Mononuclear cell (primary cell): ENCODE results near the gene DUS1L. TPM values are rescaled to one million over a fixed set of nuclear protein-coding genes. Genes with fewer than 3 reads are reported as not detected.

Experiments
- H3K27me3 ChIP-seq: 2 replicates; pipeline ENCODE4 v1.6.0; 2011; ENCODE audit warnings: low read length, control low read depth; ENCODE audit not compliant: insufficient read depth
- H3K4me1 ChIP-seq: 2 replicates; pipeline ENCODE4 v1.5.1; 2011; ENCODE audit warnings: mild to moderate bottlenecking, low read length, control low read depth; ENCODE audit not compliant: insufficient read depth
- H3K4me3 ChIP-seq: 2 replicates; pipeline ENCODE4 v1.5.1; 2011; ENCODE audit warnings: mild to moderate bottlenecking, low read length, moderate library complexity
- H3K9me3 ChIP-seq: 2 replicates; pipeline ENCODE4 v1.5.1; 2011; ENCODE audit warnings: low read depth, mild to moderate bottlenecking, control low read depth, low read length
- total RNA-seq: library from RNA; depleted of rRNA; stranded (reverse); fragments of >200 nt; gene quantifications from one replicate; pipeline ENCODE4 v1.2.3, GENCODE V29; 2012

The DUS1L gene
- total RNA-seq, result 73.6 TPM

DNA sequence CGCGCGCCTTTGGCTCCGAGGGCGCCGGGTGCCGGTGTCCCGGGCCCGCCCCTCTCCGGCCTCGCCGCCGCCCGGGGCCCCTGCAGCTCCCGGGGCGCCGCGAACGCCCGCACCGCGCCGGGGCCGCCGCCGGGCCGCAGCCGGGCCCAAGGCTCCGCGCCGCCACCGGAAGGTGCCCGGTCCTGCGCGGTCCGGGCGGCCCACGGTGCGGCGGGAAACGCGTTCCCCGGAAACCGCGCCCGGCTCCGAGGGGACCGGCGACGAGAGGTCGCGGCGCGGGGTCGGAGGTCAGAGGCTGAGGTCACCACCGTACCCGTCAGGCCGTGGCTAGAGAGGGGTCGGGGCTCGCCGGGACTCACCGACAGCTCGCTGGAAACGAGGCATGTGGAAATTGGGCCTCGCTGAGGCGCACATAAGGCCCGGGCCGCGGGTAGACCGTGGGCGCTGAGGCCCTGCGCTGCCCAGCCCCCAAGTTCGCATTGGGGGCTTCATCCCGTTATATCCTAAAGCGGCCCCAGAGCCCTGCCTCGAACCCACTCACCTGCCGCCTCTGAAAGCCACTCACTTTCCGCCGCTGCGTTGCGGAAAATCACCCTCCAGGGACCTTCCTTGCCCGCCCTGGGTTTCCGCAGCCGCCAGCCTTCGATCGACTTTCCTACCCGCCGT is at the start of gene DUS1L:
DUS1L (minus strand) TSS at position 167 of the 666 bp plus-strand sequence. CDS start 745 bp downstream, outside the sequence.
- H3K4me1 ChIP-seq, result peaks cover 26% of the 10 kb centered on the region
- no peaks in the 10 kb centered on the region for H3K9me3 ChIP-seq
- peak within 1 kb of the TSS; percentile 62 for H3K4me3 ChIP-seq
- H3K27me3 ChIP-seq, result no peaks in the 10 kb centered on the region

DNA sequence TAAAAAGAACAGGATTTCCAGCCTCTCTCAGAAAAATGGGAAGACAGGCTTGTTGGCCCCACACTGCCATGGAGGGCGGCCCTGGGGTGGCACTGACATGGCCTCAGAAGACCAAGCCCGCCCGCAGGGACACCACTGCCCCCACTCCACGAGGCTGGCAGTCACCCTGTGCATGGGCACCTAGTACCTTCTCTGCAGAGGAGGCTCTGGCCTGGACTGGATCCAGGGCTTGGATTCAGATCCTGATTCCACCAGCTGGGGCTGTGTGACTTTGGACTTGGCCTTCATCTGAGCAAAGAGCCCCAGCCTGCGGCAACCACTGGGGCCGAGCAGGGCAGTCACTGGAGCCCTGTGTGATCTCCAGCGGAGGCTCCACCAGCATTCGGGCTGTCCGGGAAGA is 49.3 kb upstream of the DUS1L start:
- Histone ChIP-seq H3K27me3 (no peaks in the 10 kb centered on the region), H3K4me1 (no peaks in the 10 kb centered on the region), H3K9me3 (no peaks in the 10 kb centered on the region), H3K4me3 (no peak overlapping the region)

DNA sequence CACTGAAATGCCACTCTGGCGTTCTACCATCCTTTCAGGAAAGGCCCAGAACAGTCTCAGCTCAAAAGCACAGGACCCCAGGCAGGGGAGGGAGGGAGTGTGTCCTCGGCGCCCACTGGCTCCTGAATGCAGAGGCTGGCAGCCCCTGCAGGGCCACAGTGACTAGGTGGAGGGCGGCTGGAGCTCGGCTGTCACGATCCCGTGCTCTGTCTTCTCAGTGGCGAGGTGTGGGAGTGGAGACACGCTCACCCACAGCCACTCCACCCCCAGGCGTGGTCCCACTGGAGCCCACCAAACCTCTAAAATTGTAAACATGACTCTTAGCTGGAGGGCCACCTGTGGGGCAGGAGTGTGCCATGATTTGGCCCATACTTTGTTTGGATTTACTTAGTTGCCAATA is 48.8 kb upstream of the DUS1L start:
- H3K4me1 ChIP-seq, result no peaks in the 10 kb centered on the region
- no peaks in the 10 kb centered on the region for H3K27me3 ChIP-seq
- H3K9me3 ChIP-seq, result no peaks in the 10 kb centered on the region
- no peak overlapping the region for H3K4me3 ChIP-seq

DNA sequence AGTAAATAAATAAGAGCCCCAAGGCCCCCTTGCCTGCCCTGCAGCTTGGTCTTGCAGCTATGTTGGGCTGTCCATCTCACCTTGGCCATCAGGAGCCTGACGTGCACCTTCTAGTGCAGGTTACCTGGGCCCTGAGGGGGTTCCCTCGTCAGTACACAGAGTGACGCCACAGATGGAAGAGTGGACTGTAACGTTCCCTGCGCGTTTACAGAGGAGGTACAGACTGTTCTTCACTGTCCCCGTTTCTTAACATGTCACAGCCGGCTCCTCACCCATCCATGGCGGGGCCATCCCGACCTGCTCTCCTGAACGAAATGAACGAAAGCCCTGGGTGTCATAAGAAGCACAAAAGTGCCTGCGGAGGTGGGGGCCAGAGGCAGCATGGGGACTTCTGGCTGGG is 48.3 kb upstream of the DUS1L start:
- no peaks in the 10 kb centered on the region for H3K27me3 ChIP-seq
- no peak overlapping the region for H3K4me3 ChIP-seq
- no peaks in the 10 kb centered on the region for H3K4me1 ChIP-seq
- no peaks in the 10 kb centered on the region for H3K9me3 ChIP-seq

DNA sequence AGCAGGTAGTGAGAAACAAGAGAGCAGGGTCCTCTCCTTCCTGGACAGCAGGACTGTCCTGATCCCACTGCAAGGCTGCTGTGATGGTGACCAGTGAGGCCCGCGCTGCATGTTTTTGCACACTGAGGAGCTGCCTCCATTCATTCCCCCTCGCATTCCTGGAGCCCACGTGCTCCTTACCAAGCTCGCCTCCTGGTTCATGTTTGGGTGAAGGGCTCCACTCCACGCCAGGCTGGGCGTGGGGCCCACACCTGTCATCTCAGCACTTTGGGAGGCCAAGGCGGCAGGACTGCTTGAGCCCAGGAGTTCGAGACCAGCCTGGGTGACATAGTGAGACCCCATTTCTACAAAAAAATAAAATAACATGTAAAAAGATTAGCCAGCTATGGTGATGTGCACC is 47.8 kb upstream of the DUS1L start:
- H3K9me3 ChIP-seq, result no peaks in the 10 kb centered on the region
- no peaks in the 10 kb centered on the region for H3K4me1 ChIP-seq
- H3K4me3 ChIP-seq, result no peak overlapping the region
- no peaks in the 10 kb centered on the region for H3K27me3 ChIP-seq

DNA sequence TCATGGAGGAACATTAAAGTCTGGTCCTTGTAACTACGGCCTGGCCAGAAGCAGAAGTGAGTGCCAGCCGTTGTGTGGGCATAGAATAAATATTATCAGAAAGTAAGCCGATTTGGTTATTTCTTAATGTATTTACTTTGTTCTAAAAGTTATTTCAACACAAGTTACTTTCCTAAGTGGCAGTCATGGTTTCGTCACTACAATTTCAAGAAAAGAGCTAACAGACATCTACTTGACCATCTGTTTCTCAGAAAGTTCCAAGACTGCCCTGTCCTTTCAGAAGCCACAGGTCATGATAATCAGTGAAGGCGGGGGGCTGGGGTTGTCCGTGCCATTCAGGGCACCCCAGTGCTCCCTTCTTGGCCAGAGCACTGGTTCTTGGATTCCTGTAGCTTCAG is 47.3 kb upstream of the DUS1L start:
- Histone ChIP-seq H3K27me3 (no peaks in the 10 kb centered on the region), H3K4me1 (peaks cover 2% of the 10 kb centered on the region), H3K9me3 (no peaks in the 10 kb centered on the region), H3K4me3 (no peak overlapping the region)

DNA sequence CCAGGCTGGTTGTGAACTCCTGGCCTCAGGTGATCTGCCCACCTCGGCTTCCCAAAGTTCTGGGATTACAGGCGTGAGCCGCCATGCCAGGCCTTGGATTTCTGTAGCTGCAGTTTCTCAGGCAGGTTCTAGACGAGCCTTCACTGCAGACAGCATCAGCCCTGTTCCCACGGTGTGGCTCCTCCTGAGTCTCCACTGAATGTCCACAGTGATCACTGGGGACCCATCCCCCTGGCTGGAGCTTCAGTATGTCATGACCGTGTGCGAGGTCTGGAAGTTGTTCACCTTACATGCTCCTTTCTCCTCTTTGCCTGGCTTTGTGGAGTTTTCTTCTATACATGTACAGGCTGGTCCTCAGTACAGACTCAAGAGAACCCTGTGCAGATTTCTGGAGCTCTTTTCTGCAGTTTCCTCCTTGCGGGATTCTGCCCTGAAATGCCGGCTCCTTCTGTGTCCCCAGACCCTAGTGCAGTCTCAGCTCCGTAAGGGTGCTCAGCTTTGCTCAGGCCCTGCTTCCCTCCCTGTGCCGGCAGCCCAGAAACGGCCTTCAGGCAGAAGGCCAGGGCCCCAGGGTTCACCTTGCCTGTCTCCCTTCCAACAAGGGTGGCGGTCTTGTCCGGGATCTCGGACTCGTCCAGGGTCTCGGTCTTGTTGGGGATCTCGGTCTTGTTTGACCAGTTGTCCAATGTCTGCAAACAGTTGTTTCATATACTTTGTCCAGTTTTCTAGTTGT is 46.7 kb upstream of the DUS1L start:
- Histone ChIP-seq H3K4me3 (no peak overlapping the region), H3K27me3 (no peaks in the 10 kb centered on the region), H3K9me3 (no peaks in the 10 kb centered on the region), H3K4me1 (peaks cover 8% of the 10 kb centered on the region)

DNA sequence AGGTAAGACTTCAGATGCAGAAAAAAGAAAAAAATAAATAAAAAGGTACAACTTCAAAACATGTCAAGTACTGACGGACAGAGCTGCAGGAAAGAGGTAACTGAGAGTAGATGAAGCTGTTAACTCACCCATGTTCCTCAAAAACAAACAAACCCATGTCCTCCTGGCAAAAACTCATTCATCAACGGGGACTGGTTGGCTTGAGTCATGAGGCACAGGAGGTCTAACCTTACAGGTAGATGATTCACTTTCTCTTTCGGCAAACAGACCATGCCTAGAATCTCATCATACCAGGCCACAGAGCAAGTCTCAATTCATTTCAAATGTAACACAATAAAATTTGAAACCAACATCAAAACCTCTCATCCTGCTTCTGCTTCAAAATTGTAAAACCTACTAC is 44.7 kb upstream of the DUS1L start:
- Histone ChIP-seq H3K4me3 (no peak overlapping the region), H3K4me1 (peaks cover 28% of the 10 kb centered on the region), H3K27me3 (no peaks in the 10 kb centered on the region), H3K9me3 (no peaks in the 10 kb centered on the region)

DNA sequence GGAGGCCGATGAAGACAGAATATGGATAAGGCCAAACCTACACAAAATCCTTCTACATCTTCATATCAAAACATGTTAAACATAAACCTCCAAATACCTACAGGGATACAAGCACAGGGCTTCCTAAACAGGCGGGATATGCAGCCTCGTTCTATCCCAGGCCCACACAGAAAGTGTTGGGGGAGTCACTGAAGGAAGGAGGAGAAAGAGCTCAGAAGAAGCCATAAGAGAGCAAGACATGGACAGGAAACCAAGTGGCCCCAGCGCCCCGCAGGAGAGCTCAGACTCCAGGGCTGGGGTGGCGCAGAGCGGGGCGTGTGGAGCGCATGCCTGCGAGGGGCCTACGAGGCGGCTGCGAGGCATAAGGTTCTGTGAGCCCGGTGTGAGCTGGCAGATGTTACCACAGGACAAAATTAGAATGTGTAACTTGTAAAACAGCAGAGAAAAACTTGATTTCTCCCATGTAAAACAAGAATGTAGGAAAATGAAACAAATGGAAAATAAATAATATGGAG is 43.4 kb upstream of the DUS1L start:
- H3K27me3 ChIP-seq, result no peaks in the 10 kb centered on the region
- H3K4me1 ChIP-seq, result peaks cover 30% of the 10 kb centered on the region
- no peaks in the 10 kb centered on the region for H3K9me3 ChIP-seq
- no peak overlapping the region for H3K4me3 ChIP-seq

DNA sequence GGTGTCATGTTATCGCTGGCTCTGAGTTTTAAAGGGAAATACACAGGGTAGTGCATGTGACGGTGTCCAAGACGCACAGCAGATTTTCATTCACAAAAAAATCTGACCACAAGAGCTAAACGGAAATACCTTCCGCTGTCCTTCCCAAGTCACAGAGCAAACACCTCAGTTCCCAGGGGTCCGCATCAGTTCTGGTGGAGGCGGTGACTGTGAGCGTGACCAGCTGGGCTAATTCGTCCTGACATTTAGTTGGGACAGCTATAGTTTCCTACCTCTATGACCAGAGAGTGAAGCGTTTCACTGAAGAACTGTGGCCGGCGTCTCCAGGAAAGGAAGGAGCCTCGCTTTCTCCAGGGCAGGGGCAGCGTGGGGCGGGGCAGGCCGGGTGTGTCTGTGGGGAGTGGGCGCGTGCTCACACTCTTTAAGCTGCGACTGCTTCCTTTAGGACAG is 42.9 kb upstream of the DUS1L start:
- Histone ChIP-seq H3K27me3 (no peaks in the 10 kb centered on the region), H3K4me3 (no peak overlapping the region), H3K9me3 (no peaks in the 10 kb centered on the region), H3K4me1 (peaks cover 30% of the 10 kb centered on the region)

DNA sequence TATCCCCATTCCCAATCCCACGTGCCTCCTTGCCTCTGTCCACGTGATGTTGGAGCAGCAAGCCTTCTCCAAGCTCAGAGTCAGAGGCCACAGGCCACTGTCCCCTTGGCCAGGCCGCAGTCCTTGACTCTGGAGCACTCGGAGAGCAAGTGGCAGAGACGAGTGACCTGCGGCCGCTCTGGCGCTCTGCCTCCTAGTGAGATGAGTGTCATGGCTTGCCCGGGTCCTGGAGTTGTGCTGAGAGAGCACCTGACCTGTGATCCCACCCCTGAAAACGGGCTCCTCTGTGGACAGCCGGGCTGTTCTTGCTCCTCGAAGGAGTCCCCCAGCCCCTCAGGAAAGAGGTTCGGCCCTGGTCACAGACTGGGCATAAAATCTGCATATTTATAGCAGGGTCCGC is 42.4 kb upstream of the DUS1L start:
- peaks cover 30% of the 10 kb centered on the region for H3K4me1 ChIP-seq
- H3K4me3 ChIP-seq, result no peak overlapping the region
- no peaks in the 10 kb centered on the region for H3K27me3 ChIP-seq
- no peaks in the 10 kb centered on the region for H3K9me3 ChIP-seq

DNA sequence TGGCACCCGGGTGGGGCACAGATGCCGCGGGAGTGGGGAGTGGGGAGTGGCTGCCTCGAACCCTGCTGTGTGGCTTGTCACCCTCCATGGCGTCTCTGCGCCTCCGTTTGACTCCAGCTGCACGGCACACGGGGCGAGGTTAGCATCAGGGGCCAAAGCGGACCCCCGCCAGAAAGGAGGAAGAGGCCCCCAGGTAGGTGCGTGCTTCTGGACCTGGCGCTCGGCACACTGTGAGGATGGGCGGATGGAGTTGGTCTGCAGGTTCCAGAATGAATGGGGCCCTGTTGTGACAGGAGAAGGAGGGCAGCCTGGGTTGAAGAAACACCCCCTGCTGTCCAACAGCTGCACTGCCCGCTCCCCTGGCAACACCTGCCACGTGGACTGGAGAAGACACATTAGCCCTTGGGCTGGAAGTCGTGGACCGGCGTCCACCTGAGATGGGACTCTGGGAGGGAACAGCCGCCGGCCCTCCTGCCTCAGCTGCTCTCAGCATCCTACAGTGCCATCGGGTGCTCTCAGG is 41.8 kb upstream of the DUS1L start:
- Histone ChIP-seq H3K9me3 (no peaks in the 10 kb centered on the region), H3K4me1 (peaks cover 30% of the 10 kb centered on the region), H3K4me3 (no peak overlapping the region), H3K27me3 (no peaks in the 10 kb centered on the region)

DNA sequence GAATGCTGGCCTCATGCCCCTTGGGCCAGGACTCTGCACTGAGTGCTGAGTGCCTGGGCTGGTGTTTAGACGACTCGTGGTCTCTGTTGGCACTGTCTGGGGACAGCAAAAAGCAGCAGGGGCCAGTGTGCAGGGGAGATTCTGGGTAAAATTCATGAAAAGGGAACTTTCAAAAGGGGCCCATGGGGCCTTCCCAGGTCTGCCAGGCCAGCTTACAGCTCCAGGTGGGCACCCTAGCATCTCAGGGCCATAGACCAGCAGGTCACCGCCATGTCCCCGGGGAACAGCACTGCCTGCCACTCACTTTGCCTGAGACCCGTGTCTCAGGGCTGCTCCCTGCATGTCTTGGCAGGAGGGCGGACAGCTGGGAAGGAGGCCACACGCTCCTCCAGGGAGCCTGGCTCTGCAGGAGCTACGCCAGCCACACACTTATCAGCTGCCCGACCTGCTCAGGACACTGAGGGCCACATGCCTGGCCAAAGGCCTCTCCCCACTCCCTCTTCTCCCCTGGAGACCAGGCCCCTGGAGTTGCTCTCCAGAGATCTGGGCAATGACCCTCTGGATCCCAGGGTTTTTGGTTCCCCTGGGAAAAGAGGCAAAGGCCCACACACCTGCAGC is 41.2 kb upstream of the DUS1L start:
- Histone ChIP-seq H3K4me3 (peak overlapping the region; percentile 35), H3K9me3 (no peaks in the 10 kb centered on the region)

DNA sequence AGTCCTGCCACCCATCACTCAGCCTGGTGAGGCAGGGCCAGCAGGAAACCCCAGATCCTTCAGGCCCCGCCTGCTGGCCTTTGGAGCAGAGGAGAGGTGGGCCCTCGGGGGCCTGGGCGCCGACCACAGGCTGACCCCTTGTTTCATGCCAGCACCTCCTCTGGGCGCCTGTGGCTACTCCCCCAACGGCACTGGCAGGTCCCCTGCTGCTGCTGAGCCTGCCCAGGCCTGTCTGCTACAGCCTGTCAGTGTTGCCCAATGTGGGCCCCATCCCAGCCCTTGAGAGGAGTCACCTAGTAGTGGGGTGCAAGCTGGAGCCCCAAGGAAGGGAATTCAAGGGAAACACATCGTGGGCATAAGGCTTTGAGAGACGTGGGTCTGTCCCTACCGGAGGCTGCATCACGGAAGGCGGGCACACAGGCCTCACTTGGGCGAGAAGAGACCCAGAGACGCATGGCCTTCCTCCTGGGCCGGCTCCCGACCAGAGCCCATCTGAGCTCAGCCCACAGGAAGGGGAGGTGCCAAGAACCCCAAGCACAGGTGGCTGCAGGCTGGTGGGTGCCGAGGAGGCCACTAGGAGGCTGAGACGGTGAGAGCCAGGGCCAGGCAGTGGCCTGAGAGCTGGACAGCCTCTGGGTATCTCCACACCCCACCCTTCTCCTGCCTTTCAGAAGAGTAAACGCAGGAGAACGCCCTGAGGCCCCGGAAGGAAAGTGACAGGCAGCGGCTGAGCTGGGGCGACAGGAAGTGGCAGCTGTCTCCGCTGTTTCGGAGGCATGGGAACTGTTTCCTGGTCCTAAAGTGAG is 40.5 kb upstream of the DUS1L start:
- Histone ChIP-seq H3K4me1 (peaks cover 30% of the 10 kb centered on the region), H3K27me3 (no peaks in the 10 kb centered on the region), H3K4me3 (peak overlapping the region; percentile 35), H3K9me3 (no peaks in the 10 kb centered on the region)

More for the DNA sequence above, 41.2 kb upstream of the DUS1L start:
- peaks cover 30% of the 10 kb centered on the region for H3K4me1 ChIP-seq
- H3K27me3 ChIP-seq, result no peaks in the 10 kb centered on the region
